Mesothelial cell of epicardium (in vitro differentiated cells): Measurements from ENCODE around the gene SIGLEC8. TPM values are rescaled to one million over a fixed set of nuclear protein-coding genes. Genes with fewer than 3 reads are reported as not detected.
"Not testable (repeated sequence)": the region's sequence is repeated elsewhere in the genome, so short reads cannot be mapped to it uniquely, and the experiment has no call there.

Source experiments
- DNase-seq, 2 experiments: peaks; one replicate each; pipeline ENCODE4 v3.0.0; 2021; ENCODE audit warnings: low spot score in 2 of 2; ENCODE audit not compliant: unreplicated experiment in 2 of 2
- H3K27ac Mint-ChIP-seq: 2 replicates; pipeline ENCODE4 v1.8.0; 2021; ENCODE audit warnings: mixed read lengths
- H3K27me3 Mint-ChIP-seq: 2 replicates; pipeline ENCODE4 v1.8.0; 2021; ENCODE audit warnings: low read depth, mixed read lengths
- H3K36me3 Mint-ChIP-seq: 2 replicates; pipeline ENCODE4 v1.8.0; 2021; ENCODE audit warnings: mixed read lengths
- H3K4me1 Mint-ChIP-seq: 2 replicates; pipeline ENCODE4 v1.8.0; 2021; ENCODE audit warnings: mixed read lengths
- H3K4me3 Mint-ChIP-seq: 2 replicates; pipeline ENCODE4 v1.8.0; 2021; ENCODE audit warnings: mild to moderate bottlenecking, moderate library complexity, mixed read lengths
- H3K9me3 Mint-ChIP-seq: 2 replicates; pipeline ENCODE4 v1.8.0; 2021; ENCODE audit warnings: mixed read lengths
- total RNA-seq: library from RNA; stranded (reverse); gene quantifications from 3 replicates; pipeline ENCODE4 v1.2.1, GENCODE V29; 2021
- TF ChIP-seq, protein P1 (sequence below): fragments of 200-600 bp; sonication (generic); IDR thresholded peaks from one replicate; pipeline ENCODE4 v1.5.0; 2021; ENCODE audit warnings: antibody characterized with exemption; ENCODE audit not compliant: unreplicated experiment

SIGLEC8 gene
- total RNA-seq, 1 donor from 2014 or later, result not detected

DNA sequence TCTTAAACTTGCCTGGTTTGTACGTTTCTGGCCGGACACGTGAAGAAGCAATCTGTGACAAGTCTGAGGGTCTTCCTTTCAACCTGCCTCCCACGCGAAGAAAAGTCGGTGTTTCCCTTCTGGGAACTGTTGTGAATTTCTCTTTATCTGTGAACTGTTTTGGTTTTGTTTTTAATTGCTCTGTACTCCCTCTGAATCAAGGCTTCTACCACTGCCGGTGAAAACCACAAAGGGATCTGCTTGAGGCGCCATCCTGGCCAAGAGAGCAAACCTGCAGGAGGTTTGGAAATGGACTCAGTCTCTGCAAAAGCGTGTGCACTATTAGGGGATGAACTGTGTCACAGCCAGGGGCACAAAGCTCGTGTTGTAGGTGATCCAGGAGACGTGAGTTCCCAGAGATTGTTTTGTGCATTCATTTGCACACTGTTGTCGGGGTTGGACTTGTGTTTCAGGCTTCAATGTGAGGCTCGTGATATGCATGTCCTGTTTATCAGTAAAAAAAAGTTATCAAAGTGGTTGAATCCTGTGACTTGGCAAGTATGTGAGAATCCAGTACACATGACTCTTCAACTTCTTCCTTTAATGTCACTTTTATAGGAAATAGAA, 9.7 kb downstream of the SIGLEC8 start:
- H3K27me3 Mint-ChIP-seq, result no peaks in the 10 kb centered on the region
- TF ChIP-seq, protein P1, sequence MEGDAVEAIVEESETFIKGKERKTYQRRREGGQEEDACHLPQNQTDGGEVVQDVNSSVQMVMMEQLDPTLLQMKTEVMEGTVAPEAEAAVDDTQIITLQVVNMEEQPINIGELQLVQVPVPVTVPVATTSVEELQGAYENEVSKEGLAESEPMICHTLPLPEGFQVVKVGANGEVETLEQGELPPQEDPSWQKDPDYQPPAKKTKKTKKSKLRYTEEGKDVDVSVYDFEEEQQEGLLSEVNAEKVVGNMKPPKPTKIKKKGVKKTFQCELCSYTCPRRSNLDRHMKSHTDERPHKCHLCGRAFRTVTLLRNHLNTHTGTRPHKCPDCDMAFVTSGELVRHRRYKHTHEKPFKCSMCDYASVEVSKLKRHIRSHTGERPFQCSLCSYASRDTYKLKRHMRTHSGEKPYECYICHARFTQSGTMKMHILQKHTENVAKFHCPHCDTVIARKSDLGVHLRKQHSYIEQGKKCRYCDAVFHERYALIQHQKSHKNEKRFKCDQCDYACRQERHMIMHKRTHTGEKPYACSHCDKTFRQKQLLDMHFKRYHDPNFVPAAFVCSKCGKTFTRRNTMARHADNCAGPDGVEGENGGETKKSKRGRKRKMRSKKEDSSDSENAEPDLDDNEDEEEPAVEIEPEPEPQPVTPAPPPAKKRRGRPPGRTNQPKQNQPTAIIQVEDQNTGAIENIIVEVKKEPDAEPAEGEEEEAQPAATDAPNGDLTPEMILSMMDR, result no peak
- H3K27ac Mint-ChIP-seq, result no peak overlapping the region
- no peak for DNase-seq
- peaks cover 29% of the 10 kb centered on the region for H3K9me3 Mint-ChIP-seq
- no peak overlapping the region for H3K4me3 Mint-ChIP-seq
- no peaks in the 10 kb centered on the region for H3K4me1 Mint-ChIP-seq
- no peaks in the 10 kb centered on the region for H3K36me3 Mint-ChIP-seq

DNA sequence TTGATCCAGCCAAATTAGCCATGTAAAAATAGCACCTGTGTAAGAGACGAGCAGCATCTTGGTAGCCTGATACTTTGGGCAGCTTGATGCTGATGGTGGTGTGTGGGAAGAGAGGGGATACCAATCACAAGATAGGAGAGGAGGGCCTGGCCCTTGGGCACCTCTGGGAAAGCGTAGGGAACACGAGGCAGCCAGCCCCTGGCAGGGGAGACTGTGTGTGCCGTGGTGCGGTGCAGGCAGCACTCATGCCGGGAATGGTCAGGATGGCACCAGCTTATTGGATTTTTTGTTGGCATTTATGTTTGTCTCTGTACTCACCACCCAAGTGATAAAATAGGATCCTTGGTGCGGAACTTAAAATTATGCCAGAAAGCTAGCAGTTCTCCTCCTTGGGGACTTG, 10.2 kb downstream of the SIGLEC8 start:
- Mint-ChIP-seq H3K36me3 (no peaks in the 10 kb centered on the region), H3K4me1 (no peaks in the 10 kb centered on the region)

DNA sequence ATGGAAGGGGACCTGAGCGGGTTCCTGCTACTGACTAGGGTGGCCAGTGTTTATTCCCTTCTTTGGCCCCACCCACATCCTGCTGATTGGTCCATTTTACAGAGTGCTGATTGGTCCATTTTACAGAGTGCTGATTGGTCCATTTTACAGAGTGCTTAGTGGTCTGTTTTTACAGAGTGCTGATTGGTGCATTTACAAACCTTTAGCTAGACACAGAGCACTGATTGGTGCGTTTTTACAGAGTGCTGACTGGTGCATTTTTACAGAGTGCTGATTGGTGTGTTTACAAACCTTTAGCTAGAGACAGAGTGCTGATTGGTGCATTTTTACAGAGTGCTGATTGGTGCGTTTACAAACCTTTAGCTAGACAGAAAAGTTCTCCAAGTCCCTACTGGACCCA, 10.7 kb downstream of the SIGLEC8 start:
- H3K4me1 Mint-ChIP-seq, DNase-seq, H3K4me3 Mint-ChIP-seq, H3K36me3 Mint-ChIP-seq, H3K27ac Mint-ChIP-seq, H3K27me3 Mint-ChIP-seq: not testable (repeated sequence)
- H3K9me3 Mint-ChIP-seq, result peaks cover 29% of the 10 kb centered on the region

More for the DNA sequence above, 10.2 kb downstream of the SIGLEC8 start:
- Mint-ChIP-seq H3K27me3 (no peaks in the 10 kb centered on the region), H3K4me3 (no peak overlapping the region), H3K9me3 (peaks cover 29% of the 10 kb centered on the region), H3K27ac (no peak overlapping the region)
- no peak for DNase-seq
- TF ChIP-seq, protein P1, result no peak

DNA sequence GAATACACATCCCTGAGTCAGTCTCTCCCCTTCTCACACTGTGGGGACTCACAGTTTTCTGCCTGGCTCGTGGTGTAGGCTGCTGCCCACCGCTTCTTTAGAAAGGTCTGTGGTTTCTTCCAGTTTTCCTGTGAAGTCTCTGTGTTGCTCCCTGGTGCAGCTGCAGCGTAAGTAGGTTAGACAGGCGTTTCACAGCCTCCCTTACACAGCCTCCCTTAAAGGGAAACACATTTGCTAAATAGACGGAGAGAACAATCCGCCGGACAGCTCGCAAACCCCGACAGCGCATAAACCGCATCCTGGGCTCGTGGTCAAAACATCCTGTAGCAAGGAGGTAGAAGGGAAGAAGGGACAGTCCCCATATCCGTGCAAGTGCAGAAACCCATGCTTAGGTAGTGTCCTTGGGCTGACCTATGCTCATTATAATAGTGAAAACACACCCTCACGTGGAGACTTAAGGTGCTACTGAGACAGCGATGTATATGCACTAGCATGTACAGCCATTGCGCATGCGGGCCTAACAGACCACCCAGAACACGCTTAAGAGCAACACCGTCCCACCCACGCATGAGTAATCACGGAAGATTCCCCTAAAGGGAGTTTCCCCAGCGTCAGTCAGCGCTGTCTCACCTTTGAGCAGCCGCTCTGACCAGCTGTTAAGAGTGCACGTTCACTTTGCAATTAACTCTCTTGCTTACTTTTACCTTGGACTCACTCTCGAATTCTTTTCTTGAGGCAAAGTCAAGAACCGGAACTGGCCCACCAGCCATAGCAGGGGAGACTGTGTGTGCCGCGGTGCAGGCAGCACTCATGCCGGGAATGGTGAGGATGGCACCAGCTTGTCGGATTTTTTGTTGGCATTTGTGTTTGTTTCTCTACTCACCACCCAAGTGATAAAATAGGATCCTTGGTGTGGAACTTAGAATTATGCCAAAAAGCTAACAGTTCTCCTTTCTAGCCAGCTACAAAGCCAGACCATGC, 16.6 kb downstream of the SIGLEC8 start:
- Mint-ChIP-seq H3K4me1 (no peaks in the 10 kb centered on the region), H3K4me3 (no peak overlapping the region), H3K27ac (no peak overlapping the region), H3K36me3 (no peaks in the 10 kb centered on the region), H3K27me3 (peaks cover 4% of the 10 kb centered on the region), H3K9me3 (peaks cover 6% of the 10 kb centered on the region)
- TF ChIP-seq, protein P1, result no peak
- DNase-seq, result no peak

DNA sequence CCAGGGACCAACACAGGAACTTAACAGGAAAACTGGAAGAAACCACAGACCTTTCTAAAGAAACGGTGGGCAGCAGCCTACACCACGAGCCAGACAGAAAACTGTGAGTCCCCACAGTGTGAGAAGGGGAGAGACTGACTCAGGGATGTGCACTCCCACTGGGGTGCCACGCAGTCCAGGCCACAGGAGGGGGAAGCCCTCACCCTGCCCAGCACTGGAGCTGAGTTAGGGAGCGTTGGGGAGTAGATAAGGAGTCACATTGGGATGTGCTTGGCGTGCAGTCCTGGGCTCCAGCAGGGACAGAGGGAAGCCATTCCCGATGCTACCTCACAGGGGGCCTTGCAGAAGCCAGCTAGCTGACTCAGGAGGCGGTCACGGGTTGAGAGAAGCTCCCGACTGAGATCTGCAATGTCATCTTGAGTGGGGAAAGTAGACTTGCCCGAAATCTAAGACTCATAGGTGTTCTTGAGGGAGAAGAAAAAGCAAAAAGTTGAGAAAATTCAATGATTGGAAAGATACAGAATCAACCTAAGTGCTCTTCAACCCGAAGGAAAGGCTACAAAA, 17.3 kb downstream of the SIGLEC8 start:
- Mint-ChIP-seq H3K9me3 (peaks cover 4% of the 10 kb centered on the region), H3K27me3 (peaks cover 4% of the 10 kb centered on the region), H3K4me1 (no peaks in the 10 kb centered on the region), H3K36me3 (no peaks in the 10 kb centered on the region), H3K27ac (no peak overlapping the region), H3K4me3 (no peak overlapping the region)
- TF ChIP-seq, protein P1, result no peak
- no peak for DNase-seq

DNA sequence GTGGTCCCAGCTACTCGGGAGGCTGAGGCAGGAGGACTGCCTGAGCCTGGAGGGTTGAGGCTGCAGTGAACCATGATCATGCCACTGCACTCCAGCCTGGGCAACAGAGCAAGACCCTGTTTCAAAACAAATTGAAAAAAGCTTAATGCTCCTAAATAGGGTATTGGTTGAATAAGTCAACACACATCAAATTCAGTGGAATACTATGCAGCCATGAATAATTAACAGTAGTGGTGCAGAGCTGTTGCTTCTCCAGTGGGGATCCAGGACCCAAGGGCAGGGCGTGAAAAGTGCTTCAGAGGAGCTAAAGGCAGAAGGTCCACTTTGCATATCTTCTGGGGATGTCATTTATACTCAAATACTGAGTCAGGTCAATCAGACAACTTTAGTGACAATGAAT, 18.2 kb downstream of the SIGLEC8 start:
- Mint-ChIP-seq H3K9me3 (peaks cover 4% of the 10 kb centered on the region), H3K27ac (no peak overlapping the region), H3K4me1 (no peaks in the 10 kb centered on the region), H3K27me3 (peaks cover 4% of the 10 kb centered on the region), H3K36me3 (no peaks in the 10 kb centered on the region), H3K4me3 (no peak overlapping the region)
- DNase-seq, result no peak
- TF ChIP-seq, protein P1, result no peak
